Testis (tissue), 2 donors: ENCODE data around the gene CCT8.

ENCODE experiments used
- POLR2A ChIP-seq: fragments of 450-650 bp; IDR thresholded peaks from one replicate; pipeline ENCODE4 v1.6.1; 2017; ENCODE audit warnings: antibody characterized with exemption, mild to moderate bottlenecking, moderate library complexity
- TF ChIP-seq, protein P1 (sequence below), 3 experiments: fragments of 450-650 bp in 2 of 3; fragments of 200-600 bp in 1 of 3; sonication (generic) in 1 of 3; IDR thresholded peaks; one replicate each; pipeline ENCODE4 v1.5.1; 2016 to 2019; ENCODE audit warnings: antibody characterized with exemption in 3 of 3, mild to moderate bottlenecking in 2 of 3, moderate library complexity in 1 of 3

DNA sequence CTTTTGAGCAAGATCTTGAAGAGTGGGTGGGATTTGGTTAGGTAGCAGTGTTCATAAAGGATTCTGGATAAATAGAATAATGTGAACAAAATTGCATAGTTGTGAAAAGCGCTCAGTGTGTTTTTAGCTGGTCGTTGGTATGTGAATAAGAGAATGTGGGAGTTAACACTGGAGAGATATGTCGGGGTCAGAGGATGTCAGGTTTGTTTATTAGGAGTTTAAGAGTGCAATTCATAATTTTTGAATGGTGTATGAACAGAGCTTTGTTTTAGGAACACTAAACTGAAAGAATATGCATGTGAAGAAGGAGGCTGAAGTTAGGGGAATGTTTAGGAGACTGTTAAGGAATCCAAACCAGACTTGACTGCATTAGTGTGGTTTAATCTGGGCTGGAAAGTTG, 39.6 kb downstream of the CCT8 start:
- TF ChIP-seq, protein P1, sequence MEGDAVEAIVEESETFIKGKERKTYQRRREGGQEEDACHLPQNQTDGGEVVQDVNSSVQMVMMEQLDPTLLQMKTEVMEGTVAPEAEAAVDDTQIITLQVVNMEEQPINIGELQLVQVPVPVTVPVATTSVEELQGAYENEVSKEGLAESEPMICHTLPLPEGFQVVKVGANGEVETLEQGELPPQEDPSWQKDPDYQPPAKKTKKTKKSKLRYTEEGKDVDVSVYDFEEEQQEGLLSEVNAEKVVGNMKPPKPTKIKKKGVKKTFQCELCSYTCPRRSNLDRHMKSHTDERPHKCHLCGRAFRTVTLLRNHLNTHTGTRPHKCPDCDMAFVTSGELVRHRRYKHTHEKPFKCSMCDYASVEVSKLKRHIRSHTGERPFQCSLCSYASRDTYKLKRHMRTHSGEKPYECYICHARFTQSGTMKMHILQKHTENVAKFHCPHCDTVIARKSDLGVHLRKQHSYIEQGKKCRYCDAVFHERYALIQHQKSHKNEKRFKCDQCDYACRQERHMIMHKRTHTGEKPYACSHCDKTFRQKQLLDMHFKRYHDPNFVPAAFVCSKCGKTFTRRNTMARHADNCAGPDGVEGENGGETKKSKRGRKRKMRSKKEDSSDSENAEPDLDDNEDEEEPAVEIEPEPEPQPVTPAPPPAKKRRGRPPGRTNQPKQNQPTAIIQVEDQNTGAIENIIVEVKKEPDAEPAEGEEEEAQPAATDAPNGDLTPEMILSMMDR (IDR thresholded peaks at IDR 0.05): no peak
- no peak for TF ChIP-seq POLR2A
